GM12878 (cell line): Measurements from ENCODE around the gene FSTL1. TPM values are rescaled to one million over a fixed set of nuclear protein-coding genes. Genes with fewer than 3 reads are reported as not detected.

Experiments used
- ATAC-seq: fragments of 200-7000 bp; cut with Tn5 transposase; 3 replicates; pipeline ENCODE4 v1.9.1; 2020; ENCODE audit warnings: mild to moderate bottlenecking, moderate library complexity
- BruUV-seq: library from RNA; stranded (reverse); fragments of 400-500 nt; replicated peaks from 2 replicates; lab custom pipeline; 2021; lab: Mats Ljungman, UMichigan
- CTCF ChIA-PET: fragments of 300-600 bp; sonication (Branson Sonifier 250); formaldehyde crosslinking; extraction: SDS; loops from one replicate; lab custom pipeline; 2021; ENCODE audit warnings: inconsistent platforms; lab: Yijun Ruan, JAX
- POLR2A ChIA-PET: fragments of 350-600 bp; formaldehyde crosslinking; extraction: SDS; loops from one replicate; lab custom pipeline; 2021; ENCODE audit warnings: inconsistent platforms; lab: Charles Lee
- RAD21 ChIA-PET: fragments of 300-600 bp; sonication (Branson Sonifier 250); formaldehyde crosslinking; loops from one replicate; lab custom pipeline; 2023; ENCODE audit warnings: antibody characterized with exemption; ENCODE audit not compliant: unreplicated experiment; lab: Charles Lee
- SMC1A ChIA-PET: fragments of 300-600 bp; sonication (Branson Sonifier 250); formaldehyde crosslinking; loops from one replicate; lab custom pipeline; 2023; ENCODE audit not compliant: unreplicated experiment, uncharacterized antibody; lab: Charles Lee
- DNase-seq: peaks from one replicate; pipeline ENCODE4 v3.0.0-alpha.2; 2011; ENCODE audit warnings: low read depth, low spot score
- FAIRE-seq: peaks from 3 replicates; lab custom pipeline; 2011; peaks lifted over from hg19 to GRCh38; lab: Jason Lieb, UNC
- H2AFZ ChIP-seq: 2 replicates; pipeline ENCODE4 v1.6.0; 2011; ENCODE audit warnings: low read depth, low read length, control low read depth; ENCODE audit not compliant: control insufficient read depth
- H3K27ac ChIP-seq: 2 replicates; pipeline ENCODE4 v1.5.1; 2011; ENCODE audit warnings: control low read depth; ENCODE audit not compliant: control insufficient read depth, insufficient read depth
- H3K27me3 ChIP-seq, 2 experiments: replicated peaks in 1 of 2; 2 replicates each; pipeline versions ENCODE4 v1.6.0 to v1.6.1; 2011; ENCODE audit warnings: low read length in 1 of 2; ENCODE audit not compliant: control insufficient read depth in 2 of 2, insufficient read depth in 2 of 2
- H3K36me3 ChIP-seq, 2 experiments: 2 replicates each; pipeline ENCODE4 v1.5.1; 2011; ENCODE audit warnings: low read length in 1 of 2; ENCODE audit not compliant: control insufficient read depth in 2 of 2, insufficient read depth in 2 of 2
- H3K4me1 ChIP-seq: 2 replicates; pipeline ENCODE4 v1.6.1; 2011; ENCODE audit warnings: mild to moderate bottlenecking, low read length, moderate library complexity, mixed read lengths; ENCODE audit not compliant: control insufficient read depth, insufficient read depth
- H3K4me2 ChIP-seq: 2 replicates; pipeline ENCODE4 v1.6.0; 2011; ENCODE audit warnings: control low read depth; ENCODE audit not compliant: control insufficient read depth, insufficient read depth
- H3K4me3 ChIP-seq: fragments of 200-600 bp; sonication (generic); 2 replicates; pipeline ENCODE4 v1.5.1; 2016
- H3K79me2 ChIP-seq: 2 replicates; pipeline ENCODE4 v1.6.0; 2011; ENCODE audit warnings: low read length; ENCODE audit not compliant: control insufficient read depth, insufficient read depth
- H3K9ac ChIP-seq: 2 replicates; pipeline ENCODE4 v1.8.0; 2011; ENCODE audit warnings: low read length, control low read depth, mixed read lengths; ENCODE audit not compliant: control insufficient read depth, insufficient read depth
- H3K9me3 ChIP-seq: replicated peaks from 3 replicates; pipeline ENCODE4 v1.5.1; 2011; ENCODE audit warnings: mild to moderate bottlenecking, low read length; ENCODE audit not compliant: control insufficient read depth, insufficient read depth
- H4K20me1 ChIP-seq: 2 replicates; pipeline ENCODE4 v1.6.0; 2011; ENCODE audit not compliant: control insufficient read depth, insufficient read depth
- ASH2L ChIP-seq: fragments of 300-600, 200-600 bp; sonication (generic); IDR thresholded peaks from 2 replicates; pipeline ENCODE4 v1.6.1; 2017; ENCODE audit warnings: low read depth, mild to moderate bottlenecking, borderline replicate concordance
- CEBPB ChIP-seq, 2 experiments: fragments of 150-350 bp in 1 of 2; IDR thresholded peaks; 2 replicates each; pipeline ENCODE4 v1.6.1; 2012 to 2014; ENCODE audit warnings: low read depth in 2 of 2, low read length in 2 of 2, borderline replicate concordance in 1 of 2, inconsistent platforms in 1 of 2
- CTCF ChIP-seq, 3 experiments: IDR thresholded peaks in 2 of 3; conservative IDR thresholded peaks in 1 of 3; 2 replicates each; pipeline ENCODE4 v1.5.1; 2011; ENCODE audit warnings: low read depth in 3 of 3, low read length in 3 of 3, mild to moderate bottlenecking in 3 of 3, control low read depth in 2 of 3, moderate library complexity in 2 of 3, inconsistent platforms in 1 of 3, mixed read lengths in 1 of 3; ENCODE audit not compliant: control insufficient read depth in 2 of 3, insufficient read depth in 1 of 3; ENCODE audit errors: extremely low read depth in 1 of 3
- GABPA ChIP-seq: IDR thresholded peaks from 2 replicates; pipeline ENCODE4 v1.6.1; 2014; ENCODE audit warnings: antibody characterized with exemption, low read depth, mild to moderate bottlenecking, inconsistent platforms
- IRF5 ChIP-seq: fragments of 450-650 bp; IDR thresholded peaks from 2 replicates; pipeline ENCODE4 v1.6.1; 2017; ENCODE audit warnings: borderline replicate concordance
- JUNB ChIP-seq: IDR thresholded peaks from 2 replicates; pipeline ENCODE4 v1.6.1; 2016; ENCODE audit warnings: antibody characterized with exemption, mild to moderate bottlenecking
- MTA3 ChIP-seq: IDR thresholded peaks from 2 replicates; pipeline ENCODE4 v1.6.1; 2012; ENCODE audit warnings: low read length, inconsistent platforms, borderline replicate concordance
- TCF3 ChIP-seq: IDR thresholded peaks from 2 replicates; pipeline ENCODE4 v1.6.1; 2012; ENCODE audit warnings: low read depth, mild to moderate bottlenecking, low read length, borderline replicate concordance; ENCODE audit not compliant: insufficient read depth
- YY1 ChIP-seq: IDR thresholded peaks from 2 replicates; pipeline ENCODE4 v1.6.1; 2011; ENCODE audit warnings: low read depth, mild to moderate bottlenecking, low read length
- ZBTB40 ChIP-seq: fragments of 450-650 bp; IDR thresholded peaks from 2 replicates; pipeline ENCODE4 v1.6.1; 2016; ENCODE audit warnings: mild to moderate bottlenecking, moderate library complexity, borderline replicate concordance
- WGBS: methylation state at CpG from one replicate; pipeline ENCODE4 v1.1.6; 2016; ENCODE audit warnings: low lambda C conversion rate; ENCODE audit not compliant: insufficient replicate concordance, insufficient coverage; ENCODE audit errors: missing lambda C conversion rate; 5-methylcytosine and 5-hydroxymethylcytosine counted together
- in situ Hi-C: fragments of 300-500 bp; cut with MboI; formaldehyde crosslinking; loops from 9 replicates; pipeline ENCODE4 v1.14.3; 2018; ENCODE audit warnings: mixed read lengths
- intact Hi-C: fragments of 100-400 bp; cut with micrococcal nuclease; formaldehyde crosslinking; loops from one replicate; pipeline ENCODE4 v1.14.2; 2022; ENCODE audit not compliant: unreplicated experiment
- polyA plus RNA-seq, 11 experiments: library from polyadenylated mRNA; depleted of rRNA in 4 of 11; unstranded in 6 of 11; stranded (reverse) in 5 of 11; fragments of >200 nt; fragmentation: Nextera tagmentation in 4 of 11; fragmentation: Illumina TruSeq in 1 of 11; extraction: Ambion mirVana in 4 of 11; extraction: Trizol in 1 of 11; gene quantifications; 1 replicate in 1 of 11; 2 replicates in 10 of 11; pipeline versions ENCODE4 v1.2.1 to v1.2.3, GENCODE V29; 2011 to 2016; ENCODE audit warnings: inconsistent platforms in 2 of 11, missing spikeins in 2 of 11, low read depth in 1 of 11
- total RNA-seq, 4 experiments: library from RNA; depleted of rRNA in 3 of 4; stranded (reverse); fragments of >200 nt in 3 of 4; fragmentation: Illumina TruSeq in 1 of 4; extraction: Trizol in 1 of 4; gene quantifications; 2 replicates each; pipeline versions ENCODE4 v1.2.1 to v1.2.3, GENCODE V29; 2013 to 2021
- TF ChIP-seq, protein P1 (sequence below): fragments of 450-650 bp; IDR thresholded peaks from 2 replicates; pipeline ENCODE4 v1.6.1; 2014; ENCODE audit warnings: mild to moderate bottlenecking
- TF ChIP-seq, protein P2 (sequence below): IDR thresholded peaks from 2 replicates; pipeline ENCODE4 v1.6.1; 2012; ENCODE audit warnings: low read depth, low read length, improper control_type of control experiment

Gene FSTL1
- total and polyA plus RNA-seq, 10 of the 15 experiments (the other 5 are each of a cell fraction or from before 2014, with no cell fraction given), result 0.06 to 1.7 (median 0.32) TPM; not detected in 4

DNA sequence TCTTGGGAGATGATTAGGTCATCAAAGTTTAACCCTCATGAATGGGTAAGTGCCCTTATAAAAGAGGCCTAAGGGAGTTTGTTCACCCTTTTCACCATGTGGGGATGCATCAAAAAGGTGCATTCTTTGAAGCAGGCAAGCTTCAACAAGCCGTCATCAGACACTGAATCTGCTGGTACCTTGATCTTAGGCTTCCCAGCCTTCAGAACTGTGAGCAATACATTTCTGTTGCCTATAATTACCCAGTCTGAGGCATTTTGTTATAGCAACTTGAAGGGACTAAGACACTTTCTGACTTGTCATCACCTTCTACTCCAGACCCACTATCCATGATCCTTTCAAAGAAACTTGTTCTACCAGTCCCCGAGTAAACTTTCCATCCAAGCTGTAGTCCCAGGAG, 57.0 kb downstream of the FSTL1 start (continued):
- TF ChIP-seq IRF5 (no peak), CEBPB (IDR thresholded peaks at IDR 0.05; ENCODE audit: borderline replicate concordance in 1 of 2, low read depth in 2 of 2, low read length in 2 of 2) (no peak), TCF3 (no peak), JUNB (no peak), ASH2L (no peak), GABPA (no peak)

DNA sequence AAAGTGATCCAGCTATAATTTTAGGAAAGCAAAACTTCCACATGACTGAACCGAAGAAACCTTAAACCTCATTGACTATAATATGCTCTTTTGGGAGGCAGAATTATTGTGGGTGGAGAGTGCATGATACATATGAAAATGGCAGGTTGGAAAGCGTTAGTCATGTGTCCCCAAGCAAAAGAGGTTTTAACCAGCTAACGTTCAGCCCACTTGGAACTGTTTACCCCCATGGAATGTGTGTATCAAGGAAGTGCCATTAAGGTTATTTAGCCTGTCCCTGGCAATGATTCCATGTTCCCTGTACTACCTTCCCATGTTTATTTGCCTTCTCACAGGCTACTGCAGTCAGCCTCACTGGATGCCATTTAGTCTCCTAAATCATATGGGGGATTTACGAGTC, 57.5 kb downstream of the FSTL1 start:
- no peaks in the 10 kb centered on the region for H3K79me2 ChIP-seq
- ChIA-PET SMC1A (interaction anchor here (0.6 kb wide), 1 partner anchor 9 kb away, joined by 3 read pairs; no protein-coding TSS in a partner anchor), POLR2A (no interaction called here), RAD21 (interaction anchor here (1.0 kb wide), 1 partner anchor 24 kb away, joined by 4 read pairs; no protein-coding TSS in a partner anchor), CTCF (interaction anchor here (0.8 to 1.9 kb wide), 3 partner anchors 12 to 163 kb away, joined by 3 to 5 read pairs (median 4); no protein-coding TSS in a partner anchor)
- H2AFZ ChIP-seq, result no peak overlapping the region
- no peak overlapping the region for H3K27ac ChIP-seq
- intact Hi-C loops, result no loop called here
- TF ChIP-seq, protein P1, sequence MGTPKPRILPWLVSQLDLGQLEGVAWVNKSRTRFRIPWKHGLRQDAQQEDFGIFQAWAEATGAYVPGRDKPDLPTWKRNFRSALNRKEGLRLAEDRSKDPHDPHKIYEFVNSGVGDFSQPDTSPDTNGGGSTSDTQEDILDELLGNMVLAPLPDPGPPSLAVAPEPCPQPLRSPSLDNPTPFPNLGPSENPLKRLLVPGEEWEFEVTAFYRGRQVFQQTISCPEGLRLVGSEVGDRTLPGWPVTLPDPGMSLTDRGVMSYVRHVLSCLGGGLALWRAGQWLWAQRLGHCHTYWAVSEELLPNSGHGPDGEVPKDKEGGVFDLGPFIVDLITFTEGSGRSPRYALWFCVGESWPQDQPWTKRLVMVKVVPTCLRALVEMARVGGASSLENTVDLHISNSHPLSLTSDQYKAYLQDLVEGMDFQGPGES, result no peak
- TF ChIP-seq, protein P2, sequence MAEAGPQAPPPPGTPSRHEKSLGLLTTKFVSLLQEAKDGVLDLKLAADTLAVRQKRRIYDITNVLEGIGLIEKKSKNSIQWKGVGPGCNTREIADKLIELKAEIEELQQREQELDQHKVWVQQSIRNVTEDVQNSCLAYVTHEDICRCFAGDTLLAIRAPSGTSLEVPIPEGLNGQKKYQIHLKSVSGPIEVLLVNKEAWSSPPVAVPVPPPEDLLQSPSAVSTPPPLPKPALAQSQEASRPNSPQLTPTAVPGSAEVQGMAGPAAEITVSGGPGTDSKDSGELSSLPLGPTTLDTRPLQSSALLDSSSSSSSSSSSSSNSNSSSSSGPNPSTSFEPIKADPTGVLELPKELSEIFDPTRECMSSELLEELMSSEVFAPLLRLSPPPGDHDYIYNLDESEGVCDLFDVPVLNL, result no peak
- TF ChIP-seq CTCF (IDR thresholded peaks at IDR 0.05 in 2 of 3, conservative IDR thresholded peaks at IDR 0.05 in 1 of 3; ENCODE audit: control insufficient read depth in 2 of 3, extremely low read depth in 1 of 3, insufficient read depth in 1 of 3, low read depth in 3 of 3, low read length in 3 of 3) (no peak), YY1 (no peak), ZBTB40 (no peak), MTA3 (no peak)
- BruUV-seq, result no TSS peak
- FAIRE-seq (no peak), DNase-seq (no peak), ATAC-seq (no peak)
- in situ Hi-C loops, result no loop called here
- no peaks in the 10 kb centered on the region for H4K20me1 ChIP-seq
- H3K4me1 ChIP-seq, result no peaks in the 10 kb centered on the region
- no peak overlapping the region for H3K9ac ChIP-seq
- H3K4me2 ChIP-seq, result no peak overlapping the region
- H3K9me3 ChIP-seq, result no peaks in the 10 kb centered on the region; the same call in 2 of the 3 replicates
- H3K36me3 ChIP-seq, result no peaks in the 10 kb centered on the region
- no peak overlapping the region for H3K4me3 ChIP-seq
- H3K27me3 ChIP-seq, result no peaks in the 10 kb centered on the region; a peak in 1 of 4 replicates
- WGBS, result 14% methylated on average over 4 of the region's 4 CpGs
